Amniotic stem cell (primary cell): ENCODE results near the gene TPGS1.

Source experiments
- DNase-seq: peaks from one replicate; lab custom pipeline; 2025; lab: John Stamatoyannopoulos, UW

Gene TPGS1

GRCh38 chr19:507286-508203 lies at the start of gene TPGS1:
TSS of gene TPGS1 (plus strand) at chr19:507497. CDS start at chr19:507507, 10 bp downstream.
- peak; percentile 56 for DNase-seq

- DNase-seq = no peak
These were observed 49.7 kb upstream of the TPGS1 start for GRCh38 chr19:457636-458035.

DNA sequence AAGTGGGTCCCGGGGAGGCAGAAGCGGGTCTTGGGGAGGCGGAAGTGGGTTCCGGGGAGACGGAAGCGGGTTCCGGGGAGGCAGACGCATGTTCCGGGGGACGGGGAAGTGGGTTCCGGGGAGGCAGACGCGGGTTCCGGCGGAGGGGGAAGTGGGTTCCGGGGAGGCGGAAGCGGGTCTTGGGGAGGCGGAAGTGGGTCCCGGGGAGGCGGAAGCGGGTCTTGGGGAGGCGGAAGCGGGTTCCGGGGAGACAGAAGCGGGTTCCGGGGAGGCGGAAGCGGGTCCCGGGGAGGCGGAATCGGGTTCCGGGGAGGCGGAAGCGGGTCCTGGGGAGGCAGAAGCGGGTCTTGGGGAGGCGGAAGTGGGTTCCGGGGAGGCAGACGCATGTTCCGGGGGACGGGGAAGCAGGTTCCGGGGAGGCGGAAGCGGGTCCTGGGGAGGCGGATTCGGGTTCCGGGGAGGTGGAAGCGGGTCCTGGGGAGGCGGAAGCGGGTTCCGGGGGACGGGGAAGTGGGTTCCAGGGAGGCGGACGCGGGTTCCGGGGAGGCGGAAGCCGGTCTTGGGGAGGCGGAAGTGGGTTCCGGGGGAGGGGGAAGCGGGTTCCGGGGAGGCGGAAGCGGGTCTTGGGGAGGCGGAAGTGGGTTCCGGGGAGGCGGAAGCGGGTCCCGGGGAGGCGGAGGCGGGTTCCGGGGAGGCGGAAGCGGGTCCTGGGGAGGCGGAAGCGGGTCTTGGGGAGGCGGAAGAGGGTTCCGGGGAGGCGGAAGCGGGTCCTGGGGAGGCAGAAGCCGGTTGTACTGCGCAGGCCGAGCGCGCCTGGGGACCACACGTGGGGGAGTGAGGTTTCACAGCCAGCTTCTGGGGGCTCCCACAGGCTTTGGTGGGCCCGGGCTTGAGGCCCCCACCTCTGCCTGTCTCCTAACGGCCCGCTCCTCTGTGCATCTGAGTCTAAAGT lies 48.9 kb upstream of the TPGS1 start:
- no peak for DNase-seq

DNA sequence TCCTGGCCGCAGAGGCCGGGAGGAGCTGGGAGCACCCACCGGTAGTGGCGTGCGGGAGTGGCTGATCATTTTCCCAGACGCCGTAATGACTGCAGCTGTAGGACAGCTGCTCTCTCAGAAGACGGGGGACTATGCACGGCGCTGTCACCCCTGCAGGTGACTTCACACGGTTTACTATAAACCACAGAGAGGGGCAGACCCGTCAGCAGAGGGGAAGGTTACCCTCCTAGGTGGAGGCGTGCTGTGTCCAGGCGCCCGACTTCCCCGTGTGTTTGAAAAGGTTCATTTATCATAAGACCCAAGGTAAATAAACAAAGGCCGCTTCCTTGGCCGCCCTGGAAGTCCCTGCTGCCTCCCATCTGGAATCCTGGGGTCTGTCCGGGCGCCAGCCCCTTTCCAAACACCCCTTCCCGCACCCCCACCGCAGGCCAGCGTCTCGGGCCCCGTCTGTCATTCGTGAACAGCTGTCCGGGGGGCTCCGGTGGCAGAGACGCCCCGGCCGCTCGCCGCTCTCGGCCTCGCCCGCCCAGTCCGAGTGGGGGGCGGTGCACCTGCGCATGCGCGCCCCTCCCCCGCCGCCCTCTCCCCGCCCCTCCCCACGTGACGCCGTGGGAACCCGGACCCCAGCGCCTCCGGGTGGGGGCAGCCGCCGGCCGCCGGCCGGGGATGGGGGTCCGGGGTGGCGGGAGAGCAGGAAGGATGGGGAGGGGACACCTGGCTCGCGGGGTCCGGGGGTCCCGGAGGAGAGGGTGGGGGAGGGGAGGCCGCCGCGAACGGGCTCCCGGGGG lies 47.4 kb upstream of the TPGS1 start:
- no peak for DNase-seq

DNA sequence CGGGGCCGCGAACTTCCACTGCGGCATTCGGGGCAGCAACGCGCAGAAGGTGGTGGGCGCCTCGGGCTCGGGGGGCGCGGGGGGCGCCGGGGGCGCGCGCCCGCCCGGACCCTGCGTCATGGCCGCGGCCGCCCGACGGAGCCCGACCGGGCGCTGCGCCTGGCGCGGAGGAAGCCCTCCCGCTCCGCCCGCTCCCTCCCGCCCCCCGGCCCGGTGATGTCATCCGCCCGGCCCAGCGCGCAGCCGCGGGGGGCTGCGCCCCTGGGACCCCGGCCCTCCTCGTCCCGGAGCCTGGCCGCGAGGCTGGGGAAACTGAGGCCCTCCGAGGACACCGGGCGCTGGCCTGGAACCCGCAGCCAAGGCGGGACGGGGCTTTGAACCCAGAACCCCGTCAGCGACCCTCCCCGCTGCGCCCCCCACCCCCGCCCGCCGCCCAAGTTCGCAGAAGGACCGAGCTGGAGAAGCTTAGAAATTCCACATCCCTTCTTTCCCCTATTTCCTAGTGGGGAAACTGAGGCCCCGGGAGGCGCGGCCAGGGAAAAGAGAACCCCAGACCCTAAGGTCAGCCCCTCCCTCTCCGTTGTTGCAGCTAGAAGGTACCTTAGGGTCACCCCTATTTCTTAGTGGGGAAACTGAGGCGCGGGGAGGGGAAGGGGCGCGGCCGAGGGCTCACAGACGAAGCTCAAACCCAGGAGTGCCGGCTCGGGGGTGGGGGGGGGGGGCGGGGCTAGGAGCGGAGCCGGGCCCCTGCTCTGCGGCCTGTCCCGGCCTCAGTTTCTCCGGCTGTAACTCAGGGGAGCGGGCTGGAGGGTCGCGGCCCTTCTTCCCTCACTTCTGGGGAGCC lies 46.2 kb upstream of the TPGS1 start, which contains the start of gene SHC2:
SHC2 (minus strand) TSS at position 157 of the 844 bp plus-strand sequence; CDS start at position 120, 37 bp downstream.
- DNase-seq = no peak

- DNase-seq = no peak
These were observed 45.4 kb upstream of the TPGS1 start for GRCh38 chr19:461721-462551.

GRCh38 chr19:463483-464207 lies 43.7 kb upstream of the TPGS1 start:
- no peak for DNase-seq

DNA sequence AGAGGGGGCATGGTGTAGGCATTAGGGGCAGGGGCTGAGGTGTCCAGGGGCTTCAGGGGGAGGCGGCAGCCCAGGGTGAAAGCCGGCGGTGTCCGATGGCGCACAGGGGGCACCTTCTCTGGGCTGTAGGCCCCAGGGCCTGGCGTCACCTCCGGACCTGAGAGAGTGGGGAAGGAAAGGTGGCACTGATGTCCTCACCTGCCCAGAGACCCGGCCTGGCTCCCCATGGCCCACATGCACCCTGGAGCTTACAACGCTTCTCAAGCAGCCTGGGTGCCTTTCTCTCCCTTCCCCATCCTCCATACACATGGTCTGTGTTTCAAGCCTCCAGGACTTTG lies 43.1 kb upstream of the TPGS1 start:
- no peak for DNase-seq

- no peak for DNase-seq
These were observed 42.1 kb upstream of the TPGS1 start for GRCh38 chr19:465056-465816.

DNA sequence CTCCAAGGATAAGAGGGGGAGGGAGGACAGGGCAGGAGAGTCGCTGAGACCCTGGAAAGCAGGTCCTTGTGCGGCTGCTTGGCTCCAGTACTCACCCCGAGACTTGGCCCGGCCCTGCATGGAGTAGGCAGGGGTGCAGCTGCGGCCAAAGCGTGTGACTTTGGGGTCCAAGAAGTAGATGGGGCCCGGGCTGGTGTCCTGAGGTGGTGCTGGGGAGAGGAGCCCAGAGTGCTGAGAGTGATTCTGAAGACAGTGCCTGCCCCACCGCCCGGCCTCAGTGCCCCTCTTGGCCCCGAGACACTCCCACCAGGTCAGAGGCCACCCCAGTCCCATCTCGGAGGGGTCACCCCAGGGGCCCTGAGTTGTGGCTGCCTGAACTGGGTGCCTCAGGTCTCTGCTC lies 39.7 kb upstream of the TPGS1 start:
- no peak for DNase-seq

GRCh38 chr19:468587-469256 lies 38.6 kb upstream of the TPGS1 start:
- no peak for DNase-seq

GRCh38 chr19:469833-470232 lies 37.5 kb upstream of the TPGS1 start:
- DNase-seq = no peak

DNA sequence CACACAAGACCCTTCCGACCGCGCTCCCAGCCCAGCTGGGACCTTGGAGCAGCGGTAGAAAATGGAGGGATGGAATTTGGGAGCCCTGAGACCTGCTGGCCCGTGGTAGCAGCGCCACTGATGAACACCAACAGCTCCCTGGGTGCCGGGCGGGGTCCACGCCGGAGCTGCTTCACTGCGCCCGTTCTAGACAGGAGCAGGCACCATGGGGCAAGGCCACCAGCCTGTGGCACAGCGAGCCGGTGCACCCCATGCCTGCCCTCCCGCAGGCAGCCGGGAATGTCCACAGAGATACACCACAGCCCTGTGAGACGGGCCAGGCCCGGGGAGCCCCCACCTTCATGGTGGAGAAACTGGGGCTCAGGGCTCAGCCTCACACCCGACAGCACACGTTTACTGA lies 36.6 kb upstream of the TPGS1 start:
- no peak for DNase-seq

- DNase-seq = no peak
These were observed 35.1 kb upstream of the TPGS1 start for GRCh38 chr19:472005-472858.

DNA sequence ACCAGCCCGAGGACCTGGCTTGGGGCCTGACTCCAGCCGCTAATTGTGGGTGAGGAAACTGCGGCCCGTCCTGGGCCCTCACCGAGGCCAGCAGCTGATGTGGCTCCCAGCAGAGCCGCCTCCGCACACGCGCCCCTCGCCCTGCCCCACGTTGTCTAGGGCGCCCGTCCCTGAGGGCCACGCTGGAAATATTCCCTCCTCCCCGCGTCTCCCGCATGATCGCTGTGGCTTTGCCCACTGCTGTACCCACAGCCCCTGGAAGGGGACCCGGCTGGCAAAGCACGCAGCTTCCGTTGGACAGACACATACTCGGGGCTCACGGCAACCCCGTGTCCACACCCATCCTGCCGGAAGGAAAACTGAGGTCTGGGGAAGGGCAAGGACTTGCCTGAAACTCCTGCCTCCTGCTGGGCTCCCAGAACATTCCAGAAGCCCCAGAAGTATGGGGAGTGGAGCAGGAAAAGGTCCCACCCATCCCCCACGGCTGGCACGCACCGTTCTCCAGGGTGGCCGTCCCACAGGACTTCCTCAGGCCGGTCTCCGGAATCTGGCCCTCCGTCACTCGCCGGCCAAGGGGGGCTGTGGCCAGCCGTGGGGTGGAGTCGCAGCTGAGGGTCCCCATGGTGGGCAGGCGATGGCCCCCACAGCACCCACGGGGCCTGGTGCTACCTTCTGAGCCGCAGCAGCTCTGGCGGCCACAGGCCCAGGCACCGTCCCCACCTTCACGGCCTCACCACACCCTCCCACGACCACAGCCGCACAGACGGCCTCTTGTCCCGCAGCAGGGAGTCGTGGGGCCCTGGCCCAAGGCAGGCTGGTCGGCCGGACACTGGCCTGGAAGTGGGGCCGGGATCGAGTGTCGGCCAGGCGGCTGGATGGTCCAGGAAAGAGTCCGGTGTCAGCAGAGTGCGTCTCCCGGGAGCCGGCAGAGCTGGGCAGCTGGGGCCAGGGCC lies 32.9 kb upstream of the TPGS1 start:
- no peak for DNase-seq

DNA sequence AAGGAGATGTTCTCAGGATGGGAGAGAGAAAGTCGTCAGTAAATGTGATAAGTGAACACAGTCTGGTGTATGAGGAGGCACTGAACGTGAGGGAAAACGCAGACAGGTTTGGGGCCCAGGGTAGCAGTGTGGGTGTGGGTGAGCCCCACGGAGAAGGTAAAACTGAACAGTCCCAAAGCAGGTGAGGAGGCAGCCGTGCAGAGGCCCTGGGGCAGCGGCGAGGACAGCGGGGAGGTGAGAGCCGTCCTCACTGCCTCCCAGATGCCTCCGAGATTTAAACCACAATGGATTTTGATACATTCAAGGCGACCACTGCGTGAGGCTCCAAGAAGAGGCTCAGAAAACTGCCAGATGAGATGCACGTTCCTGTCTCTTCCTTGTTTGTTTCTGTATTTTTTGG lies 31.9 kb upstream of the TPGS1 start:
- no peak for DNase-seq
